Measurements from ENCODE around the gene PGM3.
"Not testable (repeated sequence)": the region's sequence is repeated elsewhere in the genome, so short reads cannot be mapped to it uniquely, and the experiment has no call there.

The PGM3 gene, protein sequence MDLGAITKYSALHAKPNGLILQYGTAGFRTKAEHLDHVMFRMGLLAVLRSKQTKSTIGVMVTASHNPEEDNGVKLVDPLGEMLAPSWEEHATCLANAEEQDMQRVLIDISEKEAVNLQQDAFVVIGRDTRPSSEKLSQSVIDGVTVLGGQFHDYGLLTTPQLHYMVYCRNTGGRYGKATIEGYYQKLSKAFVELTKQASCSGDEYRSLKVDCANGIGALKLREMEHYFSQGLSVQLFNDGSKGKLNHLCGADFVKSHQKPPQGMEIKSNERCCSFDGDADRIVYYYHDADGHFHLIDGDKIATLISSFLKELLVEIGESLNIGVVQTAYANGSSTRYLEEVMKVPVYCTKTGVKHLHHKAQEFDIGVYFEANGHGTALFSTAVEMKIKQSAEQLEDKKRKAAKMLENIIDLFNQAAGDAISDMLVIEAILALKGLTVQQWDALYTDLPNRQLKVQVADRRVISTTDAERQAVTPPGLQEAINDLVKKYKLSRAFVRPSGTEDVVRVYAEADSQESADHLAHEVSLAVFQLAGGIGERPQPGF

DNA sequence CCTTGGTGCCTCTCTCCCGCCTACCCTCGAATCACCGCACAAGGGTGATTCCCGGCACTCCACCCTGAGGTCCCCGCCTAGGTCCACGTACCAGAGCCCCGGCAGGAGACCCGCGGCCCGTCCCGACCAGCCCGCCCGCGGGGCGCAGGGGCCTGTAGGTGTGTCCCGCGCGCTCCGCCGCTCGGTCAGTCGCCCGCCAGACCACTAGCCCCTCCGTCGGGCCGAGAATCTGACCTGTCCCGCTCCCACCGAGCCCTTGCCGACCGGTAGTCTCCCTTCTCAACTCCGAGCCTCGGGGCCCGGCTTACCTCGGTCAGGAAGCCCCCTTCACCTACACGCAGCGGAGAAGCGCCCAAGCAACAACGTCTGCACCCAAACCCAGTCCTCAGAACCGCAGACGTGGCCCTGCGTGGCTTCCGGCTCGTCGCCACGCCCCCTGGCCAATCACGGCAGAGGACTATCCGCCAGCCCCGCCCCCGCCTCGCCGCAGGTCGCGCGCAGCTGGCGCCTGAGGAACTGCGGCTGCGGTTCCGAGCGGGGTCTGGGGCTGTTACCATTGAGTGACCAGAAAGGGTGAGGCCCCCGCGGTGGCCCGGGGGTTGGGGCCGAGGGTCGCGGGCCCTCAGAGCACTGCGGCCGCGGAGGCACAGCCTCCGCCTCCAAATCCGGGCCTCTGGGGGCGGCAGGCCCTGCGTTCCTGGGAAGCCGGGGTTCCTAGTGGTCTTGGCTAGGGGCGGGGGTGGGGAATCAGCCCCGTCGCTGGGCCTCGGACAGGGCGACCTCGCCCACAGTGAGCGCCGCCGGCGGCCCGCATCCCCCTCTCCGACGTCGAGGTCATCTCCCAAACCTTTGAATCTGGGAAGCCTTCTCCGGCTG lies at the start of gene PGM3, which contains the start of gene RWDD2A:
Gene PGM3 (minus strand): TSS at position 395 of the 876 bp plus-strand sequence. CDS start 2,253 bp downstream, outside the sequence.
Gene RWDD2A (plus strand): TSS at position 487 of the 876 bp plus-strand sequence. CDS start 1,095 bp downstream, outside the sequence.
- DNase-seq: peak; percentile 38 to 95 (median 86)

- no peak for DNase-seq
These were observed 38.1 kb upstream of the PGM3 start for GRCh38 chr6:83231146-83231545.

- no peak for DNase-seq
These were observed 33.5 kb upstream of the PGM3 start for GRCh38 chr6:83226517-83226916.

- DNase-seq: no peak
These were observed 28.9 kb upstream of the PGM3 start for GRCh38 chr6:83221889-83222479.

DNA sequence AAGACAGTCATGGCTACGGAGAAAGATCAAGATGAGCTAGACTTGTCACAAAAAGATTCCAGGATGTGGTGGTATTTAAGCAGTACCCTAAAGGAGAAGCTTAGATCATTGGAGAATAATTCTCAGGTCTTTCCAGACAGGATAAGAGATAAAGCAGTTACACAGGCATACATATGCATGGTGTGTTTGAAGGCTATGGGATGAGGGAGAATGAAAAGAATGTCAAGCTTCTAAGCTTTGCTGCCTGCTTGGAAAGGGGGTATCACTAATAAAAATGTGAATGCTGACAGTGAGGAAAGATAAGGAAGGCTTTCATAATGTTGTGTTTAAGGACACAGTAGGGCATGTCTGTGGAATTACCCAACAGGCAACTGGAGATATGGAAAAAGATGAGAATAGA lies 28.2 kb upstream of the PGM3 start:
- DNase-seq: no peak

- no peak for DNase-seq
These were observed 27.1 kb upstream of the PGM3 start for GRCh38 chr6:83220121-83220520.

GRCh38 chr6:83218646-83219045 lies 25.6 kb upstream of the PGM3 start:
- no peak for DNase-seq

DNA sequence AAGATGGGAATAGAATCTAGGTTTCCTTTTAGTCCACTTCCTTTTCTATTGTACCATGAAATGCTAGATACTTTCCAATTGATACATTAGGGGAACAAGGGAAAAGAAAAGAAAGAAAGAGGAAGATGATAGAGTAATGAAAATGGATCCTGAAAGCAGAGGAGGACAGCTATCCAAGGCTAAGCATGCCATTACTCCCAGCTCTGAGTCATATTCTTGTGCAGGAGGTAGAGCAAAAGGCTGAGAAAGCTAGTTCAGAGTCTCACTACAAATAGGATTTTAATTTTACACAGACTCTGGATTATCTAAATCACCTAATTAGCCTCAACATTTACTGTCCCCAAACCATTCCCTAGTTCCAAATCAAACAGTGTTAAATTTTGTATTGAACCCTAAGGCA lies 23.7 kb upstream of the PGM3 start:
- DNase-seq: no peak

DNA sequence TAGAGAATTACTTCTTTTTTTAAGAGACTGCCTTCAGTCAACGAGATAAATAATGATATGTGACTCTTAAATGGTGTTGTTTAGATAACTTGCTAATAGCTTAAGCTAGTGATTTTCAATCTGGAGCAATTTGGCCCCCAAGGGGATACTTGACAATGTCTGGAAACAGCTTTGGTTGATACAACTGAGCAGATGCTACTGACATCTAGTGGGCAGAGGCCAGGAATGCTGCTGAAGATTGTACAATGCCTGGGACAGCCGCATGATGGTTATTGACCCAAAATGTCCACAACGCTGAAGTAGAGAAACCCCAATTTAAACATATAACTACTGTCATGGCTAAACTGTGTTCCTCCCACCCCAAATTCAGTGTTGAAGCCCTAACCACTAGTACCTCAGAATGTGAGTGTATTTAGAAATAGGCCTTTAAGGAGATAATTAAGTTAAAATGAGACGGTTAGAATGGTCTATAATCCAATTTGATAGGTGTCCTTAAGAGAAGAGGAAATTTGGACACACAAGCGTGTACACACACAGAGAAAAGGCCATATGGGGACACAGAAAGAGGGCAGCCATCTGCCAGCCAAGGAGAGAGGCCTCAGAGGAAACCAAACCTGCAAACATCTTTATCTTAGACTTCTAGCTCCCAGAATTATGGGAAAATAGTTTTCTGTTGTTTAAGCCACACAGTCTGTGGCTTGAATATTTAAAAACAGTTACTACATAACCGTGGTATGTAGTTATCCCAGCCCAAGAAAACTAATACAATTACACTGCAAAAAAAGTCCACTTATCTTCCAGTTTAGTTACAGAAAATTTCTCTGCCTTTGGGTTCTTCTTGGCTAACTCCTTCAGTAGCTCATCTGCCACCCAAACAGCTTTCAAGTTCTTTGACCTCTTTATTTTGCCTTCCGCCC lies 22.3 kb upstream of the PGM3 start:
- DNase-seq: peak in 47 of 56 donors; percentile 2 to 76 (median 34)

GRCh38 chr6:83202031-83202430 lies 9.0 kb upstream of the PGM3 start:
- DNase-seq: no peak

DNA sequence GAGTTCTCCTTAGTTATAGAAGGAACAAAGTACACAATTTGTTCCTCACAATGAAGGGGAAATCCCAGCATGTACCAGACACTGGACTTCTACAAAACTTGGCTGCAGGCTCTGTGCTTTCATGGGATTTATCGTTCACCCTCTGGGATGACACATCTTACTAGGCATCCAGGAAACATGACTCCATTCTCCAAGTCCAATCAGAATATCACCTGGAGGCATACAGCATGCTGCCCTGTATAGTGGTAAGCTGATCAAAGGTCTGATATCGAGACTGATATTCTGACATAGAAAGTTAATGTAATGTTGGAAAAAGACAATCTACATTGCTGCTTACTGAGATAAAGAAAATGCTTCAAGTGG lies 6.8 kb upstream of the PGM3 start:
- DNase-seq: no peak

GRCh38 chr6:83199173-83199862 lies 6.3 kb upstream of the PGM3 start:
- no peak for DNase-seq

DNA sequence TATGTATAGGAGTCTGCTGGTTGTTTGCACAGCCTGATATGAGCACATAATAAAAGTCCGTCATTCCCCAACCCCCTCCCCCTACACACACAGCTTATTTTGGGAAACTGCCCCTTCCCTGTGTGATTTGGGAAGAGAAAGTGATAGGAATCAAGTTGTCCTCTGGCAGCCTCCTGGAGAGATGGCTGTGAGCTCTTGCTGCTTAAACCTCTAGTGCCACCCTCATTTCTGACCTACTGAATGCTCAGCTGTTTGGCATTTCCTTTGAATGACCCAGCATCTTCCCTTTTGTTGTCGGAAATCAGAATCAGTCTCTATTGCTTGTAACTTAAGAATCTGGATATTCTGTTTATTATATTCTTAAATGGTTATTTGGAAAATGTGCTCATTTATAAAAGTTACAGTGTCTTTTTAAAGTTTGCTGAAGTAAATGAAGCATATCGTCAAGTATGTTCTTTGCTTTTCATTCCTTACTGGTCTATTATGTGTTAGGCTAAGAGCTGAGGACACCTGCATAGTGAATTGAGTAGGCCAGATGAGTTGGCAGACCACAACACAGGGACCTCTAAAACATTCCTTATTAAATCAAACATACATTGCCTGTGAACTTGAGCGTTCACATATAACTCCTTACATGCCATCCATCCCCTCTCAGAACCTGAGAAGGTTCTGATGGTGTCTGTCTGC lies 5.6 kb upstream of the PGM3 start:
- DNase-seq: no peak

GRCh38 chr6:83193747-83194566 lies 892 bp upstream of the PGM3 start:
- DNase-seq: peak in 48 of 56 donors; percentile 18 to 69 (median 46)

- DNase-seq: no peak
These were observed 609 bp downstream of the PGM3 start for GRCh38 chr6:83192456-83192855.

GRCh38 chr6:83191974-83192373 lies 1.1 kb downstream of the PGM3 start:
- DNase-seq: not testable (repeated sequence)

DNA sequence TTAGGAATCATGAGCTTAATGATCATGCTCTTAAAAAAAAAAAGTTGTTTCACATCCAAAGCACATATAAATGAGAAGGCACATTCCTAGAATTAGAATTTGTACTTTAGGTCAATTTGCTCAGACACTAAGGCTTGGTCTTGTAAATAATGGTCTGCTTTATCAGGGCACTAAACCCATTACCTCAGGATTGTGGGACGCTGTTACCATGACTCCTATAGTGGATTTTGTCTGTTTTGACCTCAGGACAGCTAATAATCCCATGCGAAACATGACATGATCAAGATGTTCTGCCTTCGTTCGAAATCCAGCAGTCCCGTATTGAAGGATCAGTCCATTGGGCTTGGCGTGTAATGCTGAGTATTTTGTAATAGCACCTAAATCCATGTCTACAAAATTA lies 2.4 kb downstream of the PGM3 start:
- no peak for DNase-seq

DNA sequence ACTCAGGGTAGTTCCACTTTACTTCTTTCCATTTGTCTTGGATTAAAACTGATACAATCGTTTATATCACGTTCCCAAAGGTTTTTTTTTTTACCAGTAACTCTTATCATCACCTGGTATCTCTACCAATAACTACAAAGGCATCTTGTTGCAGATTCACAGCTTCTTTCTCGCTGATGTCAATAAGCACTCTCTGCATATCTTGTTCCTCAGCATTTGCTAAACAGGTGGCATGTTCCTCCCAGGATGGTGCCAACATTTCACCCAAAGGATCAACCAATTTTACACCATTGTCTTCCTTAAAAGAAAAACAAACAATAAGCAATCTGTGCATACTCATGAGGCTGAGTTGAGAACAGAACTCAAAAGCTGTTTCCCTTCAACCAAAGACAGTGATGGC lies 4.6 kb downstream of the PGM3 start:
- DNase-seq: no peak
